ENCODE results near the gene FCGBP. TPM values are rescaled to one million over a fixed set of nuclear protein-coding genes. Genes with fewer than 3 reads are reported as not detected.
A peak's percentile ranks its signal among the peaks of the same experiment; 100 is the strongest.
"Not testable (repeated sequence)": the region's sequence is repeated elsewhere in the genome, so short reads cannot be mapped to it uniquely, and the experiment has no call there.

Gene FCGBP
- under 0.01 TPM in 1 of 2 replicates, not detected in the other for total RNA-seq (2014; rRNA removed; shearing (Covaris generic))

DNA sequence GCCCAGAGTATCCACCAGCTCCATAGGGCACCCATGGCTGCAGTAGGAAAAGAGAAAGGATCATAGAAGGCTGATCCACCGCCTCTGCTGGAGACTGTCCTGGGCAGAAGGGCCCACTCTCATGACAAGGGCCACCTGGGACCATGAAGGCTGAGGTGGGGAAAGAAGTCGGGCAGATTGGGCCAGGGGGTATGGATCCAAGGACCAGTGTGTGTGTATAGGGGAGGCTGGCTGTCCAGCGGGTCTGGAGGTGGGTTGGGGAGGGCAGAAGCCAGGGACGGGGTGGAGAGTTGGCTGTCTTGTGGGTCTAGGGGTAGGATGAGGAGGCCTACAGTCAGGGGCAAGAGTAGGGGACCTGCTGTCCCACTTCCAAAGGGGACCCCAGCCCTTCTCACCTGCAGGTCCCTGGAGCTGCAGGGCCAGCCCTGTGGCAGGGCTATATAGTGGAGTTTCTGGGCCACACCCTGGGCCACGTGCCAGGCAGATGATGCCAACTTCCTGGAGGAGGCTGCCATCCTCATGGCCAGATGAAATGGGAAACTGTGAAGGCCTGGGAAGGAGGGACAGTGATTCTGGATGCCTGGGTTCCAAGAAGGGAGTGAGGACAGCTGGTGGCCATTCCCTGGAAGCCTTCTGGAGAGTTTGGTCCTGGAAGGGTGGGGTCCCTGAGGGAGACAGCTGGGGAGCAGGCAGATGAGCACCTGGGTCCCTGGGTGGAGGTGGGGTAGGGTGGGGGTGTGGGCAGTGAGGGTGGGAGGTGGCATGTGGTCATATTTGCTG, at the start of gene FCGBP:
Gene FCGBP (minus strand): TSS at position 51 of the 780 bp plus-strand sequence.
- no peak for DNase-seq (ENCODE audit: low read depth)

DNA sequence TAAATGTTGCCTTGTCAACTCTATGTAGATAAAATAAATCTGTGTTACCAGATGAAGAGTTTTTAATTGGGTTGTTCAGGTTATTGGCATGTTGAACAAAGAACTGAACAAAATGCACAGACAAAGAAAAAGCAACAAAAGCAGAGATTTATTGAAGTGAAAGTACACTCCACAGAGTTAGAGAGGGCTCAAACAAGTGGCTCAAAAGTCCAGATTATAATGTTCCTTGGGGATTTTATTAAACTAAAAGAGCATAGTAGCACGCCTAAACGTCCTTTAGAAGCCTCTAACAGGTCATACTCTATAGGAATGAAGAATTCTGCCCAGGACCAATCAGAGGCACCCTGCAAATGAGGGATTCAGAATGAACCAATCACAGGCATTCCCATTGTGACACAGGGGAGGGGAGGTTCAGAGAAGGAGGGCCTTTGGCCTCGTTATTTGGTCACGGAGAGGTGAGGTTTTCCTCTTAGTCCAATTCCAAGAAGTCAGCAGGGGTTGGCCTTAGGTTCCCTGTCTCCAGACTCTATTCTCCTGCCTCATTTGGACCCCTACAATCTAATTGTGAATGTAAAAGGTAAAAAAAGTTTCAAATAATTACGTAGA, 49.4 kb upstream of the FCGBP start:
- DNase-seq (ENCODE audit: low read depth) = no peak

DNA sequence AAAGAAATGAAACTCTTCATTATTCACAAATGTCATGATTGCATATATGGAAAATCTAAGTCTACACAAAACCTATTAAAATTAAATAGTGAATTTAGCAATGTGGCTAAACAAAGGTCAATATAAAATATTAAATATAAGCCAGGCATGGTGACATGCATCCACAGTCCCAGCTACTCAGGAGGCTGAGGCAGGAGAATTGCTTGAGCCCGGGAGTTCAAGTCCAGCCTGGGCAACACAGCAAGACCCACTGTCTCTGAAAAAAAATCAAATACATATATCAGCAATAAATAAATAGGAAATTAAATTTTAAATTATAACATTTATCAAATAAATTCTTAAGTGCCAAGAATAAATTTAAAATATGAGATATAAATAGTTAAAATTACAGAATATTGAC, 48.4 kb upstream of the FCGBP start:
- DNase-seq (ENCODE audit: low read depth) = no peak

DNA sequence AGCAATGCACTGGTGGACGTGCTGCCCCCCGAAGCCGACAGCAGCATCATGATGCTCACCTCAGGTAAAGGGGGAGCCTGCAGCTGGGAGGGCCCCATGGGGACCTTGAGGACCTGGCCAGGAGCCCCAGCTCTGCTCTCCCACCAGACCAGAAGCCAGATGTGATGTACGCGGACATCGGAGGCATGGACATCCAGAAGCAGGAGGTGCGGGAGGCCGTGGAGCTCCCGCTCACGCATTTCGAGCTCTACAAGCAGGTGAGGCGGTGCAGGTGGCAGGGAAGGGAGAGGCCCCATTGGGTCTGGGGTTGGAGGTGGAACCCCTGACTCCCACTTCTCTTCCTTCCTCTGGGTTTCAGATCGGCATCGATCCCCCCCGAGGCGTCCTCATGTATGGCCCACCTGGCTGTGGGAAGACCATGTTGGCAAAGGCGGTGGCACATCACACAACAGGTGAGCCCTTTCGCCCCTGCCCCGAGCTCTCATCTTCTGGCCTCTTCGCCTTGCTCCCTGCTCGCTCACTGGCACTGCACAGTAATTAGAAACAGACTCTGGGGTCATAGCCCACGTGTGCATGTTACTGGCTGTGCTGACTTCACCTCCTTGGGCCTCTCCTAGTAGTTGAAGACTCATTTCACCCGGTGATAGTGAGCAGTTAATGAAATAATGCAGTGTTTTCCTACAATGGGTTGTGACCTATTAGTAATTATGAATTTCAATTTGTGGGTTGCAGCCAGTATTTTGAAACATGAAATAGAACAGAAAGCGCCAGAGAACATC, 40.1 kb upstream of the FCGBP start:
- no peak for DNase-seq (ENCODE audit: low read depth)

DNA sequence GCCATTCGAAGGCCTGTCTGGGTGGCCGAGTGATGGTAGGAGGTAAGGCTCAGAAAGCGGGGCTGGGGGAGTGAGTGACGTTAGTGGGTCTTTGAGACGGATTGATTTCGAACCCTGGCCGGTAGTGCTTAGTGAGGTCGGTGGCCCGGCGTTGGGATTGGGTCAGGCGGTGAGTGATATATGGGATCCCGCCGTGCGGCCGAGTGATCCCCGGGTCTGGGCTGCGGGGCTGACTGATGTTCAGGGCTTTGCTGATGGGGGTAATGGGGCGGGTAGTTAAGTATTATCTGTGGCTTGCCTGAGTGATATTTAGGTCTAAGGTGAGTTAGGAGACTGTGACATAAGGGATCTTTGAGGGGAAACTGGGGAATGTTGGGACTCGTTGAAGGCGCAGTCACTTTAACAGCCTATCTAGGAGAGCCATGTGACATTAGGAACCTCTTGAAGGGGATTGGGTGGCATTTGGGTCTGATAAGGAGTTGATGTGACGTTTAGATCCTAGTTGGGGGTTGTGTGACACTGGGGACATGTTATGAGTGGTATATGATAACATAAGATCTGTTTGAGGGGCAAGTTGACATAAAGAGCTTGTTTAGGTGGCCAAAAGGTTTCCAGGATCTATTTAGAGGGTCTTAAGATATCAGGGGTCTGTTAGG, 37.1 kb upstream of the FCGBP start:
- no peak for DNase-seq (ENCODE audit: low read depth)

DNA sequence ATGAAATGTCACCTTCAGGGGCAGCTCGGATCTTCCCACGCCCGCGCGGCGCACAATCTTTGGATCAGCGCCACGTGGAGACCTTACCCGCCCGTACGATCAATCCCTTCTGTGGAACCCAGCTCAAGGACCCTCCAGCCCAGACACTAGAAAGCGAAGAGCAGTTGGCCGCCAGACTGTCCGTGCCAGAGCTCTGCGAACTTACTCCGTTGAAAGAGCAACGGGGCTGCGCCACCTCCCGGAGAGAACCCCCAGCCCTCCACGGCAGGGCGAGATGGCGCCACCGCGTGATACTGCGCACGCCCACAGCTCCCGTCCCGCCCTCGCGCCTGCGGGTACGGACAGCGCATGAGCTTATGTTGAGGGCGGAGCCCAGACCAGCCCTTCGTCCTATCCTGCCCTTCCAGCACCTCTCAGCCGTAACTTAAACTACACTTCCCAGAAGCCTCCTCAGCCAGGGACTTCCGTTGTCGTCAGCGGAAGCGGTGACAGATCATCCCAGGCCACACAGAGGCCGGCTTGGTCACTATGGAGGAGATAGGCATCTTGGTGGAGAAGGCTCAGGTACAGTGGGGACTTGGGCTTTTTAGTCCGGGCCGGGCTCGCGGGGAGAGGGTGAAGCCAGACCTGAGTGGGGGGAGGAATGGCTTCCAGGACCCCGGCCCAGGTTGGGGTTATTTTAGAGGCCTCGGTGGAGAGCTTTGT, 36.4 kb upstream of the FCGBP start, which contains the start of gene PSMC4:
Gene PSMC4 (plus strand): TSS at position 491 of the 705 bp plus-strand sequence. CDS start 38 bp downstream, at position 529.
- DNase-seq (ENCODE audit: low read depth) = peak; percentile 99

DNA sequence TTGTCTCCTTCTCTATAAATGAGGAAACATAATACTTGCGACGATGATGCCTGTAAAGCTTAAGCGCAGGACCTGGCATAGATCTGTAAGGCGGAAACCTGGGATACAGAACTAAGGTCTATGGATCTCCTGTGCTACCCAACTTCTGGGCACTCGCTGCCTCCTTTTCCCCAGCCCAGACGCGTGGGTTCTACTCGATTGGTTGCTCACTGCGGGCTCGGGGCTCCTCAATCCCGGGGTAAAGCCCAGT, 35.9 kb upstream of the FCGBP start:
- DNase-seq (ENCODE audit: low read depth) = no peak

DNA sequence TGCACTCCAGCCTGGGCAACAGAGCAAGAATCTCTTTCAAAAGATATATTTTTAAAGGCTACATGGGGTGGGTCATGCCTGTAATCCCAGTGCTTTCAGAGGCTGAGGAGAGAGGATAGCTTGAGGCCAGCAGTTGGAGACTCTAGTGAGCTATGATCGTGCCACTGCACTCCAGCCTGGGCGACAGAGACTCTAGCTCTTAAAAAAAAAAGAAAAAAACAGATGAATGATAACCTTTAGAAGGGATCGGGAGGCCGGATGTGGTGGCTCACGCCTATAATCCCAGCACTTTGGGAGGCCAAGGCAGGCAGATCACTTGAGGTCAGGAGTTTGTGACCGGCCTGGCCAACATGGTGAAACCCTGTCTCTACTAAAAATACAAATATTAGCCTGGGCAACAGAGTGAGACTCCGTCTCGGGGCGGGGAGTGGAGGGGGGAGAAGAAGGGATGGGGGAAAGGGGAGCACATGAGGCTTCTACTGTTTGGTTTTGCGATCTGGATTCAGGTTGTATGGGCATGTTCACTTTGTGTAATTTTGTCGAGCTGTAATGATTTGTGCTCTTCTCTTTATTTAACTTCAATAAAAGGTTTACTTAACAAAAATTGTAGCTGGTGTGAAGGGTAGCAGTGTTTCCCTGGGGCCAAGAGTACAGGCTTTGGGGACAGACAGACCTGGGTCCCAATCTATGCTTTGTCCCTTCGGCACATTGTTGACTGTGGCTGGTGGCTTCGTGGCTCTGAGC, 35.4 kb upstream of the FCGBP start:
- DNase-seq (ENCODE audit: low read depth) = peak; percentile 47

DNA sequence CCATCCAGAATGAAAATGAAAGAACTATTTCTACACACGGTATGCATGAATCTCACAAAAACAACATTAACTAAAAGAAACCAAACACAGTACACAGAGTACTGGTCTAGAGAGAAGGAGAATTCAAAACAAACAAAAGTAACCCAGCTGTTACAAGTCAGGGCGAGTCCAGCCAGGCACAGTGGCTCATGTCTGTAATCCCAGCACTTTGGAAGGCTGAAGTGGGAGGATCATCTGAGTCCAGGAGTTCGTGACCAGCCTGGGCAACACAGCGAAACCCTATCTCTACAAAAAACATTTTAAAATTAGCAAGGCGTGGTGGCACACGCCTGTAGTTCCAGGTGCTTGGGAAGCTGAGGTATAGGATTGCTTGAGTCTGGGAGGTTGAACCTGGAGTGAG, 34.8 kb upstream of the FCGBP start:
- DNase-seq (ENCODE audit: low read depth) = no peak

DNA sequence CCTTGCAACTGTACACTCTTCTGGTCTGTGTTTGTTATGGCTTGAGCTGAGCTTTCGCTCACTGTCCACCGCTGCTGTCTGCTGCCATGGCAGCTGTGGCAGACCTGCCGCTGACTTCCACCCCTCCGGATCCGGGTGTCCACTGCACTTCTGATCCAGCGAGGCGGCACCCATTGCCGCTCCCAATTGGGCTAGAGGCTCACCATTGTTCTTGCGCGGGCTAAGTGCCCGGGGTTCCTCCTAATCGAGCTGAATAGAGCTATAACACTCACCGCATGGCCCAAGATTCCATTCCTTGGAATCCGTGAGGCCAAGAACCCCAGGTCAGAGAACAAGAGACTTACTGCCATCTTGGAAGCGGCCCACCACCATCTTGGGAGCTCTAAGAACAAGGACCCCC, 34.4 kb upstream of the FCGBP start:
- DNase-seq (ENCODE audit: low read depth) = no peak

DNA sequence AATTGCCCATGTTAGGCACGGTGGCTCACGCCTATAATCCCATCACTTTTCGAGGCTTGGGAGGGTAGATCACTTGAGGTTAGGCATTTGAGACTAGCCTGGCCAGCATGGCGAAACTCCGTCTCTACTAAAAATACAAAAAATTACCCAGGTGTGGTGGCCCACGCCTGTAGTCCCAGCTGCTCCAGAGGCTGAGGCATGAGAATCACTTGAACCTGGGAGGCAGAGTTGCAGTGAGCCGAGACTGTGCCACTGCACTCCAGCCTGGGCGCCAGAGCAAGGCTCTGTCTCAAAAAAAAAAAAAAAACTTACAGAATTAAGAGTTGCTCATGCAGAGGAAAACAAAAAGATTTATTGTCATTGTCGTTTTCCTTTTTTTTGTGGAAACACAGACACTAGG, 33.1 kb upstream of the FCGBP start:
- DNase-seq (ENCODE audit: low read depth) = no peak

DNA sequence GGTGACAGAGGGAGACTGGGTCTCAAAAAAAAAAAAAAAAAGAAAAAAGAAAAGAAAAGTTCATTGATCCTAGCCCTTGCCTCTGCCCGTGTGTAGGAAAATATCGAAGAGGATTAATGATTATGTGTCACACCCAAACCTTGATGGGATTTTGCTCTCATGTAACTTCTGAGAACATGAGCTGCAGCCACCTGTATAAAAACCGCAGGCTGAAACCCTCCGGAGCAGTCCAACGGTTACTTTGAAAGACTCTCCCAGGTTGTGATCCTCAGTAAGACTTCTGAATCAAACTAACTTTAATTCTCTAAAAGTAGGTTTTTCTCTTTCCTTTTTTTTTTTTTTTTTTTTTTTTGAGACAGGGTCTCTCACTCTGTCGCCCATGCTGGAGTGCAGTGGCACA, 32.2 kb upstream of the FCGBP start:
- no peak for DNase-seq (ENCODE audit: low read depth)

DNA sequence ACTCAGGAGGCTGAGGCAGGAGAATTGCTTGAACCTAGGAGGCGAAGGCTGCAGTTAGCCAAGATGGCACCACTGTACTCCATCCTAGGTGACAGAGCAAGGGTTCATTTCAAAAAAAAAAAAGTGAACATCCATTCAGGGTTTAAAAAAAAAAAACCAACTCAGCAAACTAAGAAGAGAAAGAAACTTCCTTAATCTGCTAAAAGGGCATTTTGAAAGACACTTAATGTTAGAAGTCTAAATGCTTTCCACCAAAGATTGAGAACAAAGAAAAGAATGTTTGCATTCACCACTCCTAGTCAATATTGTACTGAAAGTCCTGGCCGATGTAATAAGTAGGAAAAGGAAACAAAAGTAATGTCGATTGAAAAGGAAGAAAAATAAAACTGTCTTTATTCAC, 29.5 kb upstream of the FCGBP start:
- no peak for DNase-seq (ENCODE audit: low read depth)

DNA sequence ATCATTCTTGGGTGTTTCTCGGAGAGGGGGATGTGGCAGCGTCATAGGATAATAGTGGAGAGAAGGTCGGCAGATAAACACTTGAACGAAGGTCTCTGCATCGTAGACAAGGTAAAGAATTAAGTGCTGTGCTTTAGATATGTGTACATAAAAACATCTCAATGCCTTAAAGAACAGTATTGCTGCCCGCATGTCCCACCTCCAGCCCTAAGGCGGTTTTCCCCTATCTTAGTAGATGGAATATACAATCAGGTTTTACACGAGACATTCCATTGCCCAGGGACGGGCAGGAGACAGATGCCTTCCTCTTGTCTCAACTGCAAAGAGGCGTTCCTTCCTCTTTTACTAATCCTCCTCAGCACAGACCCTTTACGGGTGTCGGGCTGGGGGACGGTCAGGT, 25.0 kb upstream of the FCGBP start:
- not testable (repeated sequence) for DNase-seq (ENCODE audit: low read depth)

DNA sequence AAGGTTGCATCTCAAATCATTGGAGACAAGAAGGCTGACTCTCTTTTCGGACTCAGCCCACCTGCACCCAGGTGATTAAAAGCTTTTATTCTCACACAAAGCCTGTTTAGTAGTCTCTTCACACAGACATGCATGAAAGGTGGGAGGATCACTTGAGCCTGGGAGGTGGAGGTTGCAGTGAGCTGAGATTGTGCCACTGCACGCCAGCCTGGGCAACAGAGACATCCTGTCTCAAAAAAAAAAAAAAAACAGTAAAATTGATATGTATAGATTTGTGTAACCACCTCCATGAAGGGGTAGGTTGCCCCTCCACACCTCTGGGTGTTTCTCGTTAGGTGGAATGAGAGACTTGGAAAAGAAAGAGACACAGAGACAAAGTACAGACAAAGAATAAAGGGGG, 24.5 kb upstream of the FCGBP start:
- DNase-seq (ENCODE audit: low read depth) = not testable (repeated sequence)

DNA sequence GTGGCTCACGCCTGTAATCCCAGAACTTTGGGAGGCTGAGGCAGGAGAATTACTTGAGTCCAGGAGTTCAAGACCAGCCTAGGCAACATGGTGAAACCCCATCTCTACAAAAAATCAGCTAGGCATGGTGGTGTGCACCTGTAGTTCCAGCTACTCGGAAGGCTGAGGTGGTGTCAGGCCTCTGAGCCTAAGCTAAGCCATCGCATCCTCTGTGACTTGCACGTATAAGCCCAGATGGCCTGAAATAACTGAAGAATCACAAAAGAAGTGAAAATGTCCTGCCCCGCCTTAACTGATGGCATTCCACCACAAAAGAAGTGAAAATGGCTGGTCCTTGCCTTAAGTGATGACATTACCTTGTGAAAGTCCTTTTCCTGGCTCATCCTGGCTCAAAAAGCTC, 23.5 kb upstream of the FCGBP start:
- DNase-seq (ENCODE audit: low read depth) = not testable (repeated sequence)

DNA sequence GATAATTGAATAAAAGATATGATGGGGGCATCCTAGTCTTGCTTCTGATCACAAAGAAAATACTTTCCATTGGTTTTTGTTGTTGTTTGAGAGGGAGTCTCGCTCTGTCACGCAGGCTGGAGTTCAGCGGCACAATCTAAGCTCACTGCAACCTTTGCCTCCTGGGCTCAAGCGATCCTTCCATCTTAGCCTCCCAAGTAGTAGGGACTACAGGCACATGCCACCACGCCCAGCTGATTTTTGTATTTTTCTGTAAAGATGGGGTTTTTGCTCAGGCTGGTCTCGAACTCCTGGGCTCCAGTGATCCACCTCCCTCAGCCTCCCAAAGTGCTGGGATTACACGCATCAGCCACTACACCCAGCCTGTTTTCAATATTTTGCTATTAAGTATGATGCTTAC, 19.5 kb upstream of the FCGBP start:
- no peak for DNase-seq (ENCODE audit: low read depth)

DNA sequence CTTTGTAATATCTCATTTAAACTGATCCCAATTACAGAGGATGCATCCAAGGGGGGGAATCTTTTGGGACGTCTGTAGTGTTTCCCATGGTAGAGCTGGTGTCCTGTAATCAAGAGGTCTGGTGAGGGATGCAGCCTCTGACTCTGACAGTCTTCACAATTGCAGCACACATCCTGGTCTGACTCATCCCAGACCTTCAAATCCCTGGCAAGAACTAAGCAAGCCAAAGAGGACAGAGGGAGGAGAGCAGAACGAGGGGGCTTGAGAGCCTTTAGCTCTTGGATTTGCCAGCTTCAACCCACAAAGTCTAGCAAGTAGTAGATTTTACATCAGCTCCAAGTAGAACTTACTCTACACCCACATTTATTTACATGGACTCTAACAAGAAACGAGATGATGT, 17.3 kb upstream of the FCGBP start:
- peak; percentile 54 for DNase-seq (ENCODE audit: low read depth)

DNA sequence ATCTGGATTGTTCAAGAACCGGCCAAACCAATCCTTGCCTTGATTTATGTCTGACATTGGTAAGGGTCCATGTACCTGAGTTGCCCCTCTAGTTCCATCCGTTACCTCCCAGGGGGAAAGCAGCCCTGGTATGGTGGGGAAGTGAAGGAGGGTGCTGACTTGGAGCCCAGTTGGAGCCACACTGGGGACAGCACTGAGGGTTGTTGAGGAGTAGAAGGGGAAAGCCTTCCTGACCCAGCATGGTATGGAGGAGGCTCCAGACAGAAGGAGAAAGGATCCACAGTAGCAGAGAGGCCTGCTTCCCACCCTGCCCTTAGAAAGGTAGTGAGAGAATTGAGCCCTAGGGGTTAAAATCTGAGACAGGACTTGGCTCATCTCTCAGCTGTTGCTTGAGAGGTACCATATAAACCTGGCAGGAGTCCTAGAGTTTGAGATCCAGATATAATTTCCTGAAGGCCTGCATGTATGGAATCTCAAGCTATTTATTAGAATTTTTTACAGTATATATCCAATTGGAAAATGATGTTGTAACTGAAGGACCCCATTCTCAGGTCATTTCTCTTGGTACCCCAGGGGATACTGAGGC, 16.7 kb upstream of the FCGBP start:
- no peak for DNase-seq (ENCODE audit: low read depth)

DNA sequence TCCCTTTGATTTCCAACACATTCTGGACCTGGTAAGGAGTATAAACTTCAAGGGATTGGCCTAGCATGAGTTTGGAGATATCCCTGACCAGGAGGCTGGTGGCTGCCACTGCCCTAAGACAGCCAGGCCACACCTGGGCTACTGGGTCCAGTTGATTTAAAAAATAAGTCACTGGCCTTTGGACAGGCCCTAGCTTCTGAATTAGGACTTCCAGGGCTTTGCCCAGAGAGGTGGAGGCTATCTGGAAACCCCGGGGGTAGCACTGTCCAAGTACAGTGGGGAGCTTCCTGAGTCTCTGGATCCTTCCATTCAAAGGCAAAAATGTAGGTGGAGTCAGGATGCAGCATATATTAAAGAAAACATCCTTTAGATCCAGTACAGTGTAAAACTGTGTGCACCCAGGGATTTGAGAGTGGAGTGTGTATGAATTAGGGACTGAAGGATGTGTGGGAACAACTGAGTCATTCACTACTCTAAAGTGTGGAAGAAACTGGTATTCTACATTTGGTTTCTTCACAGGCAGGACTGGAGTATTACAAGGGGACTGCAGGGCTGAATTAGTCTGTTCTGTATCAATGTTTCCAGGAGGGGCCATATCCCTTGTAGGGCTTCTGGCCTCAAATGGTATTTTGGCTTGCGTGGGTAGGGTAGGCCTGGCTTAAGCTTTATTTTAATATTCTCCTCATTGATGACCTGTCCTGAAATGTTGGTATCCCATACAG, 14.8 kb upstream of the FCGBP start:
- no peak for DNase-seq (ENCODE audit: low read depth)

All from RPMI7951 (cell line).